ENCODE measurements around the gene GJA4.

GJA4 gene

GRCh38 chr1:34792868-34793727, at the start of gene GJA4:
Gene GJA4, plus strand, starts transcription at chr1:34792999. Its CDS starts 1,215 bp downstream, at chr1:34794214.
- no peak for DNase-seq

GRCh38 chr1:34743775-34744174, 49.0 kb upstream of the GJA4 start:
- no peak for DNase-seq

DNA sequence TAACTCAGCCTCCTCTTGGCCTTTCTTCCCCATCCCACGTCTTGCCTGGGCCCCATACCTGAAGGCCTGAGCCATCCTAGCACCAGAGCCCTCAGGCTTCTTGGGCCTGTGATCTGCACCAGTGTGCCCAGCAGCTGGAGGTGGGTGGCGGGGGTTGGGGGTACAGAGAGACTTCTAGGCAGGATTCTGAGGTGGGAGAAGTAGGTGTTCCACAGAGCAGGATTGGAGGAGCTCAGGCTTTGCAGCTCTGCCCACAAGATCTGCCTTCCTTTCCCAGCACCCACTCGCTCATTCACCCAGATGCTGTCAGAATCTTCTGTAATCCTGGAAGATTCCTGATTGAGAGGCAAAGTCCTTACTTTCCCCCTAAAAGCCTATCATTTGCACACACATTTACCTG, 47.9 kb upstream of the GJA4 start:
- no peak for DNase-seq

DNA sequence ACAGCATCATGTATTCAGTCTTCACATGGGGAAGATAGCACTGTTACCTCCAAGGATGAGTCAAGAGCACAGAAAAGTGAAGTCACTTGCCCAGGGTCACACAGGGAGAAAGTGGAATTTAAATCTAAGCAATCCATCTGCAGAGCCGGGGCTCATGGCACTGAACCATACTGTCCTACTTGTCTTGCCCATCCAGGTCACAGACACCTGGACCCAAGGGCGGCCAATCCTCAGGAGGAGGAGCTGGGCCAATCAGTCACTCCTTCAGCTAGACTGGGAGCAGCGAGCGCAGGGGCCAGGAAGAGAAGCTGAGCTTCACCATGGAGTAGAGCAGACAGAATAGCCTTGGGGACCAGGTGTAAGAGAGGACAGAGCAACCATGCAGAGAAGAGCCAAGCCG, 47.1 kb upstream of the GJA4 start:
- no peak for DNase-seq

DNA sequence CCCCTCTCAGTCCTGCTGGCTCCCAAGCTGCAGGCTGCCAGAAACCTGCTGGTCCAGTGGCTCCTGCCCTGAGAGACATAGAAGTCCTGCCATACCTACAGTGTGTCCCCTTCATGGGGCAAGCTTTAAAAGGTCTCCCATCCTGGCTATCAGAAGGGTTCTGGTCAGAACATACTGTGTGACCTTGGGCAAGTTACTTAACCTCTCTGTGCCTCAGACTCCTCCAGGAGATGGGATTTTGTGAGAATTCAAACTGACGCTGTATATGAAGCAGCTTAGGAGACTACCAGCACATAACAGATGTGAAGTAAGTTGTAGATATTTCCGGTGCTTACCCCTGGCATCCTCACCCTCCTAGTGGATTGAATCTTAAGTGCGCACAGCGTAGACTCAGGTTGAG, 46.7 kb upstream of the GJA4 start:
- no peak for DNase-seq

GRCh38 chr1:34746785-34747637, 45.8 kb upstream of the GJA4 start:
- DNase-seq, result no peak

DNA sequence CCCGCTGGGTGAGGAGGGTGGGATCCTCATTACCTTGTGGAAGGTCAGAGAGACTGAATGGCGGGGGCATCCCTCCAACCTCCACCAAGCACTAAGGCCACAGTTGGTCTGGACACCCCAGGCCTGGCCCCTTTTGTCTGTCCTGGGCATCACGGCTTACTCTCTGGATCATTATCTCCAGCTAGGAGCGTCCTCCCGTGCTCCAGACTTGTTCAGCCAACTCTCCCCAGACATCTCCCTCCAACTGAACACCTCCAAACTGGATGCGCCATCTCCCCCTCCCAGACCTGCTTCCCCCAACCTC, 45.2 kb upstream of the GJA4 start:
- no peak for DNase-seq

DNA sequence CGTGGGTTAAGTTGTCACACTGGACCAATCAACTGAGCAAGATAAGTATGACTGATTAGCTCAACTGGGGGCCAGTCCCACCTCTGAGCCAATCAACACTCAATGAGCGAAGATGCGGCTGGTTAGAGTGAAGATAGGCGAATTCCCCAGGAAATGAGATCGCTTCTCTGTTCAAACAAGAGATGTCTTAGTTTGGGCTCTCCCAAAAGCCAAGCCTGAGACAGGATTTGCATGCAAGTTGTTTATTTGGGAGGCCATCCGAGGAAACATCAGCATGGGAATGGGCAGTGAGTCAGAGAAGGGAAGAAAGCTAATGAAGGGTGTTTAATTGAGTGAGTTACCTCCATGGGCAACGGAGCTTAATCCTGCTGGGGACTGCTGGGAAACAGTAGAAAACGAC, 42.8 kb upstream of the GJA4 start:
- no peak for DNase-seq

DNA sequence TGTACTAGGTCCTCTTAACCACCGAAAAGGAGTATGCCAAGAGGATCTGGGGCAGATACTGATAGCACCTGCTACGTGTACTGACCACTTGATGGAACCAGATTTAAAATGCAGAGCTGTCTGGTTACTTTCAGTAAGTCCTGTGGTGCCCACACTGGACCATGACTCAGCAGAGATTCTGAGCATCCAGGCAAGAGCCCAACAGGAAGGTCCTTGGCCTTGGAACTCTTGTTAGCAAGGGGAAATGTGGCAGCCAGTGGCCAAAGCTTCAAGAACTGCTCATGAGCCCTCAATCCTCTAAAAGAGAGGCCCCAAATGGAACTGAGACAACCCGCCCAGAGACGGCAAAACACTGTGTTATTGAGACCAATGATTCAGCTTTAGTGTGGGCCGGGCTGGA, 42.2 kb upstream of the GJA4 start:
- DNase-seq, result no peak

DNA sequence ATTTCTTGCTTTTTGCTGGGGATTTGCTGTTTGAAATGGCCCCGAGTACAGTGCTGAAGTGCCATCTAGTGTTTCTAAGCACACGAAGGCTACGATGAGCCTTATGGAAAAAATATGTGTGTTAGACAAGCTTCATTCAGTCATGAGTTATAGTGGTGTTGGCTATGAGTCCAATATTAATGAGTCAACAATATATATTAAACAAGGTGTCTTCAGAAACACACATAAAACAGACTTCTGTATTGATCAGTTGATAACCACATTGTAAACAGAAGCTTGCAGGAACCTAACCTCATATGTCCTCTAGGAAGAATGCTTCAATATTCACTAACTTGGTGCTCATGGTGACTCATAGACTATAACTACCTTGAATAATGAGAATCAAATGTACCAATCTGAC, 39.6 kb upstream of the GJA4 start:
- no peak for DNase-seq

- no peak for DNase-seq
These were observed 37.7 kb upstream of the GJA4 start, which contains the start of gene GJB5 for GRCh38 chr1:34754964-34755637. Gene GJB5, plus strand, starts transcription at chr1:34755047. Its CDS starts 2,284 bp downstream, at chr1:34757331.

DNA sequence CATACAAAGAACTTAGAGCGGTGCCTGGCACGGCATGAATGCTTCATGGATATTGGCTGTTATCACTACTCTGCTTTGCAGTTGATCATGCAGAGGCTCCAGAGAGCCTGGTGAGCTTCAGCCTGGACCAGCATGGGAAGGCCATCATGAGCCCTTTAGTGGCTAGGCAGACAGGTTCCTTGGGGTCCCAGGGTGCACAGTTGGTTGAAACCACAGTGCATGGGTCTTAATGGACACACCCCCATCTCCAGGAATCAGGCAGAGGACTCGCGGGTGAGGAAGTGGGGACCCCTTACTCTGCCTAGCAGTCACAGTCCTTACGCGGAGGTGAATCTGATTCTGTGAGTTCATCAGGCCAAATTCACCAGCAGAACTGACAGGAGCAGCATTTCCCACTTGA, 36.8 kb upstream of the GJA4 start:
- DNase-seq, result no peak

- no peak for DNase-seq
These were observed 35.4 kb upstream of the GJA4 start for GRCh38 chr1:34757386-34757785.

DNA sequence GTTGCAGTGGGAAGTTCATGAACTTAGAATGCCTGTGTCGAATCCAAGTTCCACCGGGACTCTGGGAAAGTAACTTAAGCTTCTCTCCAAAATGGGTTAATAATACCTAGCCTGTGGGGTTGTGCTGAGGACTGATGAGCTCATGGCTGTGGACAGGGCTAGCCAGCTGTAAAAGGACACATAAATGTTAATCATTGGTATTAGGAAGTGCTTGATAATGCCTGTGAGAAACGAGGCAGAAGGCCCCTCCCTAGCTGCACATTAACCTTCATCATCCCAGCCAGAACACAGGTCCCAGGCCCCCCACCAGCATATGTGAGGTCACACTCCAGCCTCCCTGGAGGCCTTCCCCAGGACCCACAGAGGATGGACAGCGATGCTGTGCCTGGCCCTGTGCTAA, 34.0 kb upstream of the GJA4 start:
- no peak for DNase-seq

DNA sequence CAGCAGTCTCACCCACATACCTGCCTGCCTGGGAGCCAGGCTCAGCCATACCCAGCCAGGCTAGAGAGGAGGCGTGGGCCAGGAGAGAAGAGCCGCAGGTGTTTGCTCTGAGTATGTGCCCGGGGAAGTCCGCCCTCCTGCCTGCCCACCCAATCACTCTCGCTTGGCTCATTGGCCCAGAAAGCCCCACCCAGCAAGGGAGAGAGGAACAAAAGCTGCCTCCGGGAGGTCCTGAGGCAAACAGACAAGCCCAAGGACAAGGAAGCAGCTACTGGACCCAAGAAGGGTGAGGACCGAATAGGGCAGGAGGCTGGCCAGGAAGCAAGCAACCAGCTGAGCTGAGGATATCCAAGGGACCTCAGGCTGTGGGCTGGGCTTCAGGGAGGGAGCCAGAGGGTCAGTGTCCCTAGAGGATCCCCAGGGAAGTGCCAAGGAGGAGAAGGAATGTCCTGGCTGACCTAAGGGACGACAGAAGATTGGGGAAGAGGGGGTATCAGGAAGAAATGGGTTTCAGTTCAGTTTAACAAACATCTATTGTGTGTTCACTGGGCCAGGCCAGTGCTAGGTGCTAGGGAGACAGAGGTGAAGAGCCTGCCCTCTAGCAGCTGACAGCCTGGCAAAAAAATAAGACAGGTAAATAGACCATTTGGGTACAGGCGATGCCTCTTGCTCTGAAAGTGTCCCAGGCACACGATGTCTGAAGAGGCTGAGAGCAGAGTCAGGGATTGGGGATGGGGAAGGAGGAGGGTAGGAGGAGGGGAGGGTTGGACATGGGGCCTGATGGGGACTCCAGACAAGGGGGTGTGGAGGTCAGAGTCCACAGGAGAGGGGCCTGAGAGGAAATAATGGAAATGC, 33.1 kb upstream of the GJA4 start, which contains the start of gene GJB4:
TSS of gene GJB4 (plus strand) at position 238 of the 855 bp plus-strand sequence. CDS start 1,515 bp downstream, outside the sequence.
- no peak for DNase-seq

- no peak for DNase-seq
These were observed 31.5 kb upstream of the GJA4 start for GRCh38 chr1:34761176-34761761.

- no peak for DNase-seq
These were observed 31.0 kb upstream of the GJA4 start for GRCh38 chr1:34761776-34762307.

DNA sequence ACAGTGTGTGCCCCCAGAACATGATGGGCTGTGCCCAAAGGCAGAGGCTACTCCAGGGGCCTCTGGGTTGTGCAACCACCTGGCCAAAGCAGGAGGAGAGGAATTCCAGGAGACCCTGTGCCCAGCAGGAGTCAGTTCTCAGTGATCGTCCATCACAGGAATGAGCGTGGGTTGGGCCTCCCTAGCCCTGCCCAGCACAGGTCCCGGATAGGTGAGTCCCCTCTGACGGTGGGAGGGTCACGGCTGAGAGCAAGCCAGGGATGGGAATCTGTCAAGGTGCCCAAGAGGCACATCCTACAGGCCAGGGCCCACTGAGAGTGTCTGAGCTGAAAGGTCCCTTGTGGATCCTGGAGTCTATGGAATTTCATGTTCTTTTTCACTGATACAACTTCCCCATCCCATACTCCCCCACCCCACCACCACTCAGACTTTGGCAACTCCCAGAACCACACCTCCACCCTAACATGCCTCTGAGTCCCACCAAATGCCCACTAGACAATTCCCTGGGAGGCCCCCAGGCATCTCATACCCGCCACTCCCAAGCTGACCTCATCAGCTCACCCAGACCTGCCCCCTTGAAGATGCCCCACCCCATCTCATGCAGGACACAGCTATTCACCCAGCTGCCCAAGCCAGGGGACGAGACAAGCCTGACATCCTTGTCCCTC, 30.2 kb upstream of the GJA4 start:
- DNase-seq, result no peak

DNA sequence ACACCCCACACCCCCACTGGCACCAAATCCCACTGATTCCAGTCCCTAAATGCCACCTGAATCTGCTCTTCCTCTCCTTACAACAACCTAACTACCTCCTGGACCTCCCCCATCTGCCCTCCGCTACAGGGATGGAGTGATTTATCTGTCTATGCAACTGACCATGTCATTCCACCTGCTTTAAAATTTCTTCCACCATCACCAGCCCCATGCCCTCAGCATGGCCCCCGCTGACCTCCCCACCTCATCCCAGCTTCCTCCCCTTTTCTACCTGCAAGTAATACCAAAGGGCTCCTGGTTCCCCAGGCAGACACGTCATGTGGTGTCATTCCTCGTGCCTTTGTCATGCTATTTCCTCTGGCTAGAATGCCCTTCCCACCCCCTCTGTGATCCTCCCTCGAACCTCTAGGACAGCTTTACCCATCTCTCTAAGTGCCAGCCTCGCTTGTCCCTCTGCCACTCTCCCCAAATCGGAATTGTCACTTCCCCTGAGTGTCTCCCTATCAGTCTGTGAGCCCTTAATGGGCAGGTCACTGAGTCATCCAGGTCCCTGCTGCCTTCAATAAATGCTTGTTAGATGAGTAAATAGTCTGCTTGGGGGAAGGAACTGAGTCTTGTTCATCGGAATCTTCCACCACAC, 29.5 kb upstream of the GJA4 start:
- no peak for DNase-seq

DNA sequence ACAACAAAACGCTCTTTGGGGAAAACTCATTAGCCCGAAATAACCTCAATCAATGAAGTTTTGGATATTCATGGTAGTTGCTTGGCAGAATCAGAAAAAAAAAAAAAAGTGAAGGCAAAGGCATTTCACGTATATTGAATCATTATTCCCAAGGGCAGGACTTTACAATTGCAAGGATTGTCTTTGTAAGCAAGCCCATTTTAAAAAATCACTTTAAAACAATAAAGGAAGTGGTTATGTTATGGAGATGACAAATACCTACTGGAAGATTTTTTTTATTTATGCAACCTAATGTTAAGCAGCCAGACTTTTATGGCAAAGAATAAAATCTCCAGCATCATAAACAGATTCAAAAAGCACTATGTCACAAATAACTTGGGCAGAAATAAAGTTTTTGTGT, 23.9 kb upstream of the GJA4 start:
- no peak for DNase-seq
